Measurements from ENCODE around the gene MPZL1. TPM values are rescaled to one million over a fixed set of nuclear protein-coding genes. Genes with fewer than 3 reads are reported as not detected.

Gene MPZL1
- 81.9 and 88.4 TPM in 2 replicates for total RNA-seq

GRCh38 chr1:167721617-167722151 lies at the start of gene MPZL1:
MPZL1 (plus strand) TSS chr1:167721982; CDS start chr1:167722152, 170 bp downstream.

Other genes with a start within 250 kb of the MPZL1 start
- gene CD247, start 203.5 kb upstream of the MPZL1 start, total RNA-seq: not detected in 2 replicates
- gene CREG1, start 168.2 kb upstream of the MPZL1 start, total RNA-seq: 46.9 and 64.7 TPM in 2 replicates
- 0.20 and 0.37 TPM in 2 replicates for gene RCSD1, start 91.8 kb upstream of the MPZL1 start, total RNA-seq
- gene ADCY10, start 192.2 kb downstream of the MPZL1 start, total RNA-seq: under 0.01 and 0.39 TPM in 2 replicates
- gene DCAF6, start 214.7 kb downstream of the MPZL1 start, total RNA-seq: 54.0 and 56.5 TPM in 2 replicates
- 21.5 and 26.5 TPM in 2 replicates for gene MPC2, start 215.1 kb downstream of the MPZL1 start, total RNA-seq

All from subcutaneous preadipocyte (primary cell).